GM19240 (cell line): ENCODE data around the gene CDH22.

Experiments used
- DNase-seq: peaks from one replicate; pipeline ENCODE4 v3.0.0; 2011; ENCODE audit warnings: low spot score; ENCODE audit not compliant: insufficient read length

The CDH22 gene

DNA sequence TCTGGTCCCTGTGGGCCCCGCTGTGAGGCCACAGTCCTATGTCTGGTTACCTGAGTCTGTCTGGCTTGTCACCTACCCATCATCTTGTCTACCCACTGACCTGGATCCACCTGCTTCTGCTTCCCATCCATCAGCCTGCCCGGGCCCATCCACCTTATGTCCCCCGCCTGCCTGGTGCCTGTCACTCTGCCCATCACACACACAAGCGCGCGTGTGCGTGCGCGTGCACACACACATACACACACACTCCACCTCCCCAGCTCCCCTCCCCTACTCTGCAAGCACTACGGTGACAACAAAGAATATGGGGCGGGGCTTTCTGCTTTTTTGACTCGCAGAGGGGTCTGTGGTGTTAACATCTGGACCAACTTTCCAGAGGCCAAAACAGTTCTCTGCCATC lies 8.0 kb downstream of the CDH22 start:
- no peak for DNase-seq

- no peak for DNase-seq
Measured at GRCh38 chr20:46299078-46299477, 9.2 kb downstream of the CDH22 start.

- DNase-seq: no peak
Measured at GRCh38 chr20:46298374-46298773, 9.9 kb downstream of the CDH22 start.

DNA sequence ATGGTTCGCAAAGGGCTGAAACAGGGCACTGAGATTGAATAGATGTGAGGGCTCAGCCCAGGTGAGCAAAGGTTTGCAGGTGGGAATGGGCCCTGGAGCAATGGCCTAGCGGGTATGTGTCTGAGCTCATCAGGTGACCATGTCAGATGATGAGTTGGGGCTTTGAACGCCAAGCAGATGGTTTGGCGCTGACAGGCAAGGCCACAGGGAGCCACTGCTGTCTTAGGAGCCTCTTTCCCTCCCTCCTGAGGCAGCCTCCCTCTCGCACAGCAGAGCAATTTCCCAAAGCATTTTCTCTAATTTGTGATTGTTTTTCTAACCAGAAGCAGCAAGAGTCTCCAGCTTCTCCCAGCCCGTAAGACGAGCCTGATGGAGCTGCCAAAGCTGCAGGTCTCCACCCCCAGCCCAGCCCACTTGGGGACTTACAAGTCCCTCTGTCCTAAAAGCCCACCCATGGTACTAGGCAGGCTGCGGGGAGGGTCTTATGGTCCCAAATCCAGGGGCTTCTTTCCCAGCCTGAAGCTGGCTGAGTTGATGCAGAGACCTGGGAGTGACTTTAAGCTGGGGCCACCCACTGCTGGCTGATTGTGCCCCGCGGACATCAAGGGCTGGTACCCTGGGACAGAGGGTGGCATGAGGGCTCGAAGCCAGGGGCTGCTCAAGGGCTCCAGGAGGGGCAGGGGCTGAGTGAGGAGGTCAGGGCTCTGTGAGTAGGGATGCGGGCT lies 11.6 kb downstream of the CDH22 start:
- no peak for DNase-seq

GRCh38 chr20:46293084-46293483 lies 15.2 kb downstream of the CDH22 start:
- no peak for DNase-seq

DNA sequence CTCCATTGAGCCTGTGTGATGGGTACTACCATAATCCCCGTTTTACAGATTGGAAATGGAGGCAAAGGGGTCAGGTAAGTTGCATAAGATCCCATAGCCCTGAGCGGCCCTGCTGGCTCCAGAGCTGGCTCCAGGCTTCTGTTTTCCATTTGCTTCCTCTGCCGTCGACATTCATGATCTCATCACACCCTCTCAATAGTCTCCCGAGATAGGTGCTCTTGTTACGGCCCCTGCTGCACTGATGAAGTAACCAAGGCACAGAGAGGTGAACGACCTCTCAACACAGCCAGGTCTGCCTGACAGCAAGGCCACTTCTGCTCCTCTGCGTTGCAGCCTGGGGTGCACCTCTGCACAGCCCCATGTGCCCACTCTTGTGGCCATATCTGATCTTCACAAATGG lies 16.9 kb downstream of the CDH22 start:
- no peak for DNase-seq

GRCh38 chr20:46289432-46289831 lies 18.9 kb downstream of the CDH22 start:
- DNase-seq: no peak

- DNase-seq: no peak
Measured at GRCh38 chr20:46286977-46287376, 21.3 kb downstream of the CDH22 start.

- DNase-seq: no peak
Measured at GRCh38 chr20:46286382-46286781, 21.9 kb downstream of the CDH22 start.

DNA sequence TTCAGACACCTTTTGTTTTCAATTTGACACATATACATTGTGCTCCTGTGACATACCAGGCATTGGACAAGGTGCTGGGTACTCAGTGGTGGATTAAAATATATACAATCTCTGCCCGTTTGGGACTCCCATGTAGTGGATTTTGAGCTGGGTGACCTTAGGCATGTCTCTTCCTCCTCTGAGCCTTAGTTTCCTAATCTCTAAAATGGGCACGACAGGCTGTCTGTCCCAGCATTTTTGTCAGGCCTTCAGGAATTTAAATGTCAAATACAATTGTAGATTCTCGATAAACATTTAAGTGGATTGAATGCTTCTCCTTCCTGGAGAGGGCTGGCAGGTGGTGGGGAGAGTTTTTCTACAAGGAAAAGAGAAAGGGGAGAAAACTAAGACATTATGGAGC lies 22.6 kb downstream of the CDH22 start:
- no peak for DNase-seq

- DNase-seq: no peak
Measured at GRCh38 chr20:46285072-46285471, 23.2 kb downstream of the CDH22 start.

GRCh38 chr20:46284040-46284427 lies 24.3 kb downstream of the CDH22 start:
- DNase-seq: no peak

DNA sequence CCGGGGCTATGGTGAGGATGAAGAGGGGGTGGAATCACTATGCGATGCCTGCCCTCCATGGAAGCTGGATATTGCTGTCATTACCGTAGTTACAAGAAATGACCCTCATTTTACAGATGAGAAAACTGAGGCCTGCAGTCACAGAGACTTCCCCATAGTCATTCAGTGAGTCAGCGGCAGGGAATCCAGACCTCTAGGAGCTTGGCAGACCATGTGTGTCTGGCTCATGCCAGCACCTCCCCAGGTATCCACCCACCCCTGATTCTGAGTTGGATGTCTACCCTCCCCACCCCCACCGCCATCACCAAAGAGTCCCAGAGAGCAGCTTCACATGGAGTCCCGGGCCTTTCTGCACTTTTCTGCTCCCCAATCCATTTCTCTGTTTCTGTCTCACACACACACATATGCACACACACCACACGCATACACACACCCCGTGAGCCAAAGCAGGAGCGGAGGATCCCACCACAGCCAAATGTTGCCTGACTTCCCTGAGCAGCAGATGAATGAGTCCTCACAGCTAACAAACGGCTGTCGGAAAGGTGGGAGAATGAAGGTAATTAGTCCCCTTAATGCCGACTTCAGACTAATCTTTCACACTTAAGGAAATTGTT lies 24.8 kb downstream of the CDH22 start:
- no peak for DNase-seq

DNA sequence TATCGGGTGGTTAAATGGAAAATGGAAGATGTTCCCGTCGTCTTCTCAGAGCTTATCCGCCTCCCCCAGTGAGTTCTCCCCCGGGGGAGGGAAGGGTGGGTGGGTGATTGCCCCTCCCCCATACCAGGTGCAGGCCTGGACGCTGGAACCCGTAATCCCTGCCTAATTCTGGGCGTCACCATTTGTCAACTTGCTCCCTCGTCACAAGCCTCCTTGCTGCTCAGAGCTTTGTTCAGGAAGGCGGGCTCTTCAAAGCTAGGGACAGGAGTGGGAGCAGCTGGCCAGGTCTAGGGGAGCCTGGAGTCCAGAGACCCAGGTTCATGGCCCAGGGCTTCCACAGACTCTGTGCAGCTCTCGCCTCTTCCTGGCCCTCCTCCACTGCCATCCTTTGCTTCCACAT lies 25.6 kb downstream of the CDH22 start:
- no peak for DNase-seq

DNA sequence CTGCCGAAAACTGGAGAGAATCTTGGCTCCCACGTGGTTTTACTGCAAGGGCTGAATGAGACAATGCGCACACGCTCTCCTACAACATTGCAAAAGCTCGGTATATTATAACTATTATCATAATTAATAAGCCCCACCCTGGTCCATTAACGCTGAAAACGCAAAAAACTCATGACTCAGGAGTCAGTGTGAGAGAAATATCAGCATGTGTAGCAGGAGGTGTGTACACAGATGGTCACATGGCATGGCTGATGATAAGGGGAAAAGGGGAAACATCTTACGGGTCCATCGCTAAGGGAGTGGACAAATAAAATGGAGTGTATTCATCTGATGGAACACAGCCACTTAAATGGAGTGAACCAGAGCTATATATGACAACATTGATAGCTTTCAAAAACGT lies 29.2 kb downstream of the CDH22 start:
- no peak for DNase-seq

- no peak for DNase-seq
Measured at GRCh38 chr20:46277602-46278001, 30.7 kb downstream of the CDH22 start.

DNA sequence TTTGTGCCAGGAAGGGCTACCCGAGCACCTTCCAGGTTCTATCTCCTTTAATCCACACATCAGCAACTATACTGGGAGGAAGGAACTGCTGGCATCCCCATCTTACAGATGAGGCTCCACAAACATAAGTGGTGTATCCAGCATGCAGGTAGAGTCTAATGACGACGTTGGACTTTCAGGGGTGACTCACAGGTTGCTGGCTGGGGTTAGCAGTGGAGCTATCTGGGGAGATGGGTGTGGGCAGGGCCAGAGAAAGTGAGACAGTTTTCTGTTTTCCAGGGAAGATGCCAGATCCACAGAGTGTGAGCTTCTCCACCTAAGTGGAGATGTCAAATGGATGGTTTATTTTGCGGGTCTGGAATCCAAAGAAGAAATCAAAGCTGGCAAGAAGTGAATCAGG lies 31.8 kb downstream of the CDH22 start:
- DNase-seq: no peak

- DNase-seq: no peak
Measured at GRCh38 chr20:46275091-46275490, 33.2 kb downstream of the CDH22 start.

- DNase-seq: no peak
Measured at GRCh38 chr20:46273717-46274116, 34.6 kb downstream of the CDH22 start.

DNA sequence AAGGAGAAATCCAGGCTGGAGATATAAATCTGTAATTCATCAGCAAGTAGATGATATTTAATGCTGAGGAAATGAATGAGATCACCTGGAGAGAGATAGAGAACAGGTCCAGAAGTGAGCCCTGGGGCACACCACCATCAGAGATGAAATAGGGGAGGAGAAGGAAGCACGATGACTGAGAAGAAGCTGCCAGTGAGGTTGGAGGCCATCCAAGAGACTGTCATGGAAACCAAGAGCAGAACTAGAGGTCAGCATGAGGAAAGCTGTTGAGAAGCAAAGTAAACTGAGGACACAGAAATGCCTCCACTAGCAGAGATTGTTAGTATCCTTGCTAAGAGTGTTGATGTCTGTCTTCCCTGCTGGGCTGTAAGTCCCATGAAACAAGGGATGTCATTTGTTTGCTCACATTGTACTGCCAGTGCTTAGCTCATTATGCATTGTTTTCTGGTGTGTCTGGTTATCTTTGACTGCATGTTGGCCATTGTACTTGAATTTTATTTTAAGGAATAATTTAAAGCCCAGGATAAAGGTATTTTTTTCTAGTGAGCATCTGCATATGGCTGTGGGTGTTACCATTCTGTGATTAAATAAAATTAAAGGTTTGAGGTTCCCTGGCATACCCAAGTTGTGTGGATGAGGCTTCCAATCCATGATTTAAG lies 35.8 kb downstream of the CDH22 start:
- DNase-seq: no peak

GRCh38 chr20:46270977-46271744 lies 37.1 kb downstream of the CDH22 start:
- DNase-seq: no peak

DNA sequence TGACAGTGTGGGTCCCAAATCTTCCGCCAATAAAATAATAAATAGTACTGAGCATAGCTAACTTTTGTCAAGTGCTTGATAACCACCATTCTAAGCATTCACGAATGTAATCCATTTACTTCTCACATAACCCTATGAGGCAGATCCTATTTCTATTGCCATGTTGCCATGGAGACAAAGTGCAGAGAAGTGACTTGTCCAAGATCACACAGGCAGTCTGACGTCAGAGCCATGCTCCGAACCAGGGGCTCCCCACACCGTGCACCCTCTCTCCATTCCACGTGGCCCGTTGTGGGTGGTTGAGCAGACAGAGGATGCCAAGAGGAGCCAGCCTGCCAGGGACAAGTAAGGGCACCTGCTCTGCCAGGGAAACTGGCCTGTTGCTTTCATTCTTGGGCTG lies 38.9 kb downstream of the CDH22 start:
- no peak for DNase-seq
